HL-60 (cell line): ENCODE results near the gene ZSCAN21.
A peak's percentile ranks its signal among the peaks of the same experiment; 100 is the strongest.

Source experiments
- DNase-seq, 2 experiments: peaks; one replicate each; pipeline ENCODE4 v3.0.0-alpha.2; 2010 to 2020; ENCODE audit warnings: low read depth in 1 of 2, low spot score in 1 of 2
- H3K27ac ChIP-seq: fragments of 250-450 bp; sonication (Bioruptor Pico); replicated peaks from 2 replicates; pipeline ENCODE4 v1.5.1; 2020; ENCODE audit warnings: mild to moderate bottlenecking, moderate library complexity
- H3K27me3 ChIP-seq: fragments of 250-450 bp; sonication (Bioruptor Pico); 2 replicates; pipeline ENCODE4 v1.5.1; 2021; ENCODE audit warnings: mild to moderate bottlenecking, moderate library complexity; ENCODE audit not compliant: insufficient read depth, poor library complexity, severe bottlenecking
- H3K4me3 ChIP-seq: replicated peaks from 2 replicates; pipeline ENCODE4 v1.5.1; 2011; ENCODE audit warnings: mild to moderate bottlenecking, control low read depth, low read length; ENCODE audit not compliant: insufficient read depth
- GABPA ChIP-seq: IDR thresholded peaks from 2 replicates; pipeline ENCODE4 v1.6.1; 2012; ENCODE audit warnings: low read depth
- POLR2AphosphoS5 ChIP-seq: IDR thresholded peaks from 2 replicates; pipeline ENCODE4 v1.6.1; 2012; ENCODE audit warnings: low read depth
- SPI1 ChIP-seq: IDR thresholded peaks from 2 replicates; pipeline ENCODE4 v1.6.1; 2012; ENCODE audit warnings: low read depth, mild to moderate bottlenecking, borderline replicate concordance
- TF ChIP-seq, protein P1 (sequence below): IDR thresholded peaks from 2 replicates; pipeline ENCODE4 v1.6.1; 2012; ENCODE audit warnings: low read depth; ENCODE audit not compliant: insufficient replicate concordance
- TF ChIP-seq, protein P2 (sequence below): IDR thresholded peaks from one replicate; pipeline ENCODE4 v1.5.1; 2011; ENCODE audit warnings: low read length, control low read depth, inconsistent platforms; ENCODE audit not compliant: insufficient read depth

The ZSCAN21 gene

DNA sequence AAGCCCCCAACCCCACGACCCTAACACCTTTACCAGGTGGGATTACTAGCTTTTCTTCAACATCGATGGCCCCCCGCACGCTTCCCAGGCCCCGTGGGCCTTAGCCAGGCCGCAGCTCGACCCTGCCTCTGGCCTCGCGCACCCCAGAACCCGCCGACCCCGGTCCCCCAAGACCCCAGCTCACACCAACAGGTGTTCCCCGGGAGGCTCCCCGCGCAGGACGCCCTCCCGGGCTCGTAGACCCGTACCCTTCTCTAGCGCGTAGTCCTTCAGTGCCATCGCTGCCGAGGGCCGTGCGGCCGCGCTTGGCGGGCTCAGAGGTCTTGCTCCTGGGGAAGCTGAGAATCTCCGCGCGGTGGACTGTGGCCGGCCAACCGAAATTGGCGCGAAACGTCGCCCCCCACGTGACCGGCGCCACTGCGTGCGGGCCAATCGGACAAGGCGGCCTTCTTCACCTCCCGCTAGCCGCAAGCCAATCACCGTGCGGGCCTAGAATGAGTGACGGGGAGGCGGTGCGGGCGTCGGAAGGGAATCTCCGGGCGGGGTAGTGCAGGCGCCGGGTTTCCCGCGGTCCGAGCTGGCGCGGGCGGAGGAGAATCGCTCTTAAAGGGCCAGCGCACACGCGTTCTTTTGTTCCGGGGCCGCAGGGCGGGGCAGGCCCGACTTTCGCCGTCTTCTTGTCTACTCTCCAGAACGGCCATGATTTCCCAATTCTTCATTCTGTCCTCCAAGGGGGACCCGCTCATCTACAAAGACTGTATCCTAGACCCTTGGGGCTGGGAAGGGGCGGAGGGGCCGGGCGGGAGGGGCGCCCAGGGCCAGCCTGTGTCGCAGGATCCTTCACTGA, 51.7 kb downstream of the ZSCAN21 start, which contains the start of the genes AP4M1 and MCM7:
Gene AP4M1 (plus strand): TSS at position 628 of the 847 bp plus-strand sequence. CDS start 72 bp downstream, at position 700.
Gene MCM7 (minus strand): TSS at position 382 of the 847 bp plus-strand sequence. CDS start 103 bp downstream, at position 279.
- TF ChIP-seq GABPA (0 out of 2 replicates have a peak, but pooled peaks have one; percentile 27), POLR2AphosphoS5 (peak; percentile 93)
- TF ChIP-seq, protein P1, sequence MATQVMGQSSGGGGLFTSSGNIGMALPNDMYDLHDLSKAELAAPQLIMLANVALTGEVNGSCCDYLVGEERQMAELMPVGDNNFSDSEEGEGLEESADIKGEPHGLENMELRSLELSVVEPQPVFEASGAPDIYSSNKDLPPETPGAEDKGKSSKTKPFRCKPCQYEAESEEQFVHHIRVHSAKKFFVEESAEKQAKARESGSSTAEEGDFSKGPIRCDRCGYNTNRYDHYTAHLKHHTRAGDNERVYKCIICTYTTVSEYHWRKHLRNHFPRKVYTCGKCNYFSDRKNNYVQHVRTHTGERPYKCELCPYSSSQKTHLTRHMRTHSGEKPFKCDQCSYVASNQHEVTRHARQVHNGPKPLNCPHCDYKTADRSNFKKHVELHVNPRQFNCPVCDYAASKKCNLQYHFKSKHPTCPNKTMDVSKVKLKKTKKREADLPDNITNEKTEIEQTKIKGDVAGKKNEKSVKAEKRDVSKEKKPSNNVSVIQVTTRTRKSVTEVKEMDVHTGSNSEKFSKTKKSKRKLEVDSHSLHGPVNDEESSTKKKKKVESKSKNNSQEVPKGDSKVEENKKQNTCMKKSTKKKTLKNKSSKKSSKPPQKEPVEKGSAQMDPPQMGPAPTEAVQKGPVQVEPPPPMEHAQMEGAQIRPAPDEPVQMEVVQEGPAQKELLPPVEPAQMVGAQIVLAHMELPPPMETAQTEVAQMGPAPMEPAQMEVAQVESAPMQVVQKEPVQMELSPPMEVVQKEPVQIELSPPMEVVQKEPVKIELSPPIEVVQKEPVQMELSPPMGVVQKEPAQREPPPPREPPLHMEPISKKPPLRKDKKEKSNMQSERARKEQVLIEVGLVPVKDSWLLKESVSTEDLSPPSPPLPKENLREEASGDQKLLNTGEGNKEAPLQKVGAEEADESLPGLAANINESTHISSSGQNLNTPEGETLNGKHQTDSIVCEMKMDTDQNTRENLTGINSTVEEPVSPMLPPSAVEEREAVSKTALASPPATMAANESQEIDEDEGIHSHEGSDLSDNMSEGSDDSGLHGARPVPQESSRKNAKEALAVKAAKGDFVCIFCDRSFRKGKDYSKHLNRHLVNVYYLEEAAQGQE = peak; percentile 49
- TF ChIP-seq, protein P2, sequence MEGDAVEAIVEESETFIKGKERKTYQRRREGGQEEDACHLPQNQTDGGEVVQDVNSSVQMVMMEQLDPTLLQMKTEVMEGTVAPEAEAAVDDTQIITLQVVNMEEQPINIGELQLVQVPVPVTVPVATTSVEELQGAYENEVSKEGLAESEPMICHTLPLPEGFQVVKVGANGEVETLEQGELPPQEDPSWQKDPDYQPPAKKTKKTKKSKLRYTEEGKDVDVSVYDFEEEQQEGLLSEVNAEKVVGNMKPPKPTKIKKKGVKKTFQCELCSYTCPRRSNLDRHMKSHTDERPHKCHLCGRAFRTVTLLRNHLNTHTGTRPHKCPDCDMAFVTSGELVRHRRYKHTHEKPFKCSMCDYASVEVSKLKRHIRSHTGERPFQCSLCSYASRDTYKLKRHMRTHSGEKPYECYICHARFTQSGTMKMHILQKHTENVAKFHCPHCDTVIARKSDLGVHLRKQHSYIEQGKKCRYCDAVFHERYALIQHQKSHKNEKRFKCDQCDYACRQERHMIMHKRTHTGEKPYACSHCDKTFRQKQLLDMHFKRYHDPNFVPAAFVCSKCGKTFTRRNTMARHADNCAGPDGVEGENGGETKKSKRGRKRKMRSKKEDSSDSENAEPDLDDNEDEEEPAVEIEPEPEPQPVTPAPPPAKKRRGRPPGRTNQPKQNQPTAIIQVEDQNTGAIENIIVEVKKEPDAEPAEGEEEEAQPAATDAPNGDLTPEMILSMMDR = no peak
- Histone ChIP-seq H3K4me3 (peak within 1 kb of the TSS; percentile 97), H3K27ac (peak within 1 kb of the TSS; percentile 100), H3K27me3 (no peaks in the 10 kb centered on the region)
- peak; percentile 98 to 100 for DNase-seq

DNA sequence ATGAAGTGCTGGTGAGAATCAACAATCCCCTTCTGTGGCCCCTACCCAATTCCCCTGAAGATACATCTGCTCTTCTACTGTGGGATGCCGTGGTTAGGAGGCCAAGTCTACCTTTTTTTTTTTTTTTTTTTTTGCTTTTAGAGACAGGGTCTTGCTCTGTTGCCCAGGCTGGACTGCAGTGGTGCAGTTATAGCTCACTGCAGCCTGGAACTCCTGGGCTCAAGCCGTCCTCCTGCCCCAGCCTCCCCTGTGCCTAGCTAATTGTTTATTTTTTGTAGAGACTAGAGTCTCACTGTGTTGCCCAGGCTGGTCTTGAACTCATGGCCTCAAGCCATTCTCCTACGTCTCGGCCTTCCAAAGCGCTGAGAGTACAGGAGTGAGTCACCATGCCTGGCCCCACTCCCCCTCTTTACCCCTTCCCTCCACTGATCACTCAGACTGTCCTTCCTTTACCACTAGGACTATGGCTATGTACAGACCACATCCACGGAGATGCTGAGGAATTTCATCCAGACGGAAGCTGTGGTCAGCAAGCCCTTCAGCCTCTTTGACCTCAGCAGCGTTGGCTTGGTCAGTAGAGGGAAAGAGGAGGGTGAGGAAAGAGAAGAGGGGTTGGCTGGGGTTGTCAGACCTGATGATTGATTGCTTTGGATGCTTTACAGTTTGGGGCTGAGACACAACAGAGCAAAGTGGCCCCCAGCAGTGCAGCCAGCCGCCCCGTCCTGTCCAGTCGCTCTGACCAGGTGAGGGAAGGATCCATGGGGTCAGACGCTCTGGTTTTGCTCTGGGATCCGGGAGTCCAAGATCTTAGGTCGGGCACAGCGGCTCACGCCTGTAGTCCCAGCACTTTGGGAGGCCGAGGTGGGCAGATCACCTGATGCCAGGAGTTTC, 53.6 kb downstream of the ZSCAN21 start:
- no peak for TF ChIP-seq SPI1
- no peak for TF ChIP-seq POLR2AphosphoS5
- TF ChIP-seq, protein P2 = no peak
- TF ChIP-seq, protein P1 = no peak
- TF ChIP-seq GABPA = no peak
- H3K4me3 ChIP-seq = no peak overlapping the region
- no peak overlapping the region for H3K27ac ChIP-seq
- no peak for DNase-seq
- no peaks in the 10 kb centered on the region for H3K27me3 ChIP-seq

DNA sequence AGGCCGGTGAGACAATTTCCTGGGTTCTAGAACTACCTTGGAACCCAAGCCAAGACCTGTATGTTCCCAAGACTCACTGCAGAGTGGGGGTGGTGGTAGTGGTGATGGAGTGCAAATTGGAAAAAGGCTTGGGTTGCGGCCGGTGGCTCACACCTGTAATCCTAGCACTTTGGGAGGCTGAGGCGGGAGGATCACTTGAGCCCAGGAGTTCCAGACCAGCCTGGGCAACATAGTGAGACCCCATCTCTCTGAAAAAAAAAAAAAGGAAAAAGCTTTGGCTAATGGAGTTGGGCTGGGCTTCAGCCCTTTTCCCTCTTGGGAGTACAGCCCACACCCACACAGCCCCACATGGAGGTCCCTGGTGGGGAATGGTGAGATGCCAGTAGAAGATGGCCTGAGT, 56.0 kb downstream of the ZSCAN21 start:
- TF ChIP-seq POLR2AphosphoS5 (no peak), SPI1 (no peak), GABPA (no peak)
- TF ChIP-seq, protein P1 = no peak
- TF ChIP-seq, protein P2 = no peak
- no peak for DNase-seq

More for the DNA sequence above, 56.0 kb downstream of the ZSCAN21 start:
- Histone ChIP-seq H3K4me3 (no peak overlapping the region), H3K27ac (no peak overlapping the region), H3K27me3 (no peaks in the 10 kb centered on the region)
